ENCODE data around the gene DHRS12. TPM values are rescaled to one million over a fixed set of nuclear protein-coding genes. Genes with fewer than 3 reads are reported as not detected.
"Not testable (repeated sequence)": the region's sequence is repeated elsewhere in the genome, so short reads cannot be mapped to it uniquely, and the experiment has no call there.

Gene DHRS12
- total RNA-seq, 4 donors from 2014 or later: 7.6 to 11.8 (median 10.3) TPM

- intact Hi-C loops (cut with DNase I; ENCODE audit: low total_unique reads): no loop called here
- H3K4me3 ChIP-seq (ENCODE audit: low read depth, poor library complexity, severe bottlenecking): no peak overlapping the region
- 64 to 66% methylated on average over 2 of the region's 2 CpGs for WGBS, 2 donors
- TF ChIP-seq, protein P1, sequence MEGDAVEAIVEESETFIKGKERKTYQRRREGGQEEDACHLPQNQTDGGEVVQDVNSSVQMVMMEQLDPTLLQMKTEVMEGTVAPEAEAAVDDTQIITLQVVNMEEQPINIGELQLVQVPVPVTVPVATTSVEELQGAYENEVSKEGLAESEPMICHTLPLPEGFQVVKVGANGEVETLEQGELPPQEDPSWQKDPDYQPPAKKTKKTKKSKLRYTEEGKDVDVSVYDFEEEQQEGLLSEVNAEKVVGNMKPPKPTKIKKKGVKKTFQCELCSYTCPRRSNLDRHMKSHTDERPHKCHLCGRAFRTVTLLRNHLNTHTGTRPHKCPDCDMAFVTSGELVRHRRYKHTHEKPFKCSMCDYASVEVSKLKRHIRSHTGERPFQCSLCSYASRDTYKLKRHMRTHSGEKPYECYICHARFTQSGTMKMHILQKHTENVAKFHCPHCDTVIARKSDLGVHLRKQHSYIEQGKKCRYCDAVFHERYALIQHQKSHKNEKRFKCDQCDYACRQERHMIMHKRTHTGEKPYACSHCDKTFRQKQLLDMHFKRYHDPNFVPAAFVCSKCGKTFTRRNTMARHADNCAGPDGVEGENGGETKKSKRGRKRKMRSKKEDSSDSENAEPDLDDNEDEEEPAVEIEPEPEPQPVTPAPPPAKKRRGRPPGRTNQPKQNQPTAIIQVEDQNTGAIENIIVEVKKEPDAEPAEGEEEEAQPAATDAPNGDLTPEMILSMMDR (IDR thresholded peaks at IDR 0.05): no peak
- no peak for DNase-seq (ENCODE audit: low spot score in 2 of 2)
Measured at GRCh38 chr13:51825165-51825592, 21.2 kb upstream of the DHRS12 start.

DNA sequence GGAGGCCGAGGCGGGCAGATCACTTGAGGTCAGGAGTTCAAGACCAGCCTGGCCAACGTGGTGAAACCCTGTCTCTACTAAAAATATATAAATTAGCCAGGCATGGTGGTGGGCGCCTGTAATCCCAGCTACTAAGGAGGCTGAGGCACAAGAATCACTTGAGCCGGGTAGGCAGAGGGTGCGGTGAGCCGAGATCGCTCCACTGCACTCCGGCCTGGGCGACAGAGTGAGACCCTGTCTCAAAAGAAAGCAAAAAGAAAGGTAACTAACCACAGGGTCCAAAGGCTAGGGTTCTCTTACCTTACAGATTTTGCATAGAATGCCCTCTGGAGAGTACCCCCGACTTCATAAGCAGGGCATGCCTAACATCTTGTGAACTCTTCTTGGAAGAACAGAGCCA is 20.7 kb upstream of the DHRS12 start:
- H3K4me3 ChIP-seq (ENCODE audit: low read depth, poor library complexity, severe bottlenecking); intact Hi-C loops (cut with DNase I; ENCODE audit: low total_unique reads); DNase-seq (ENCODE audit: low spot score in 2 of 2): not testable (repeated sequence)
- WGBS, 2 donors: 86 to 87% methylated on average over 10 to 11 of the region's 11 CpGs

DNA sequence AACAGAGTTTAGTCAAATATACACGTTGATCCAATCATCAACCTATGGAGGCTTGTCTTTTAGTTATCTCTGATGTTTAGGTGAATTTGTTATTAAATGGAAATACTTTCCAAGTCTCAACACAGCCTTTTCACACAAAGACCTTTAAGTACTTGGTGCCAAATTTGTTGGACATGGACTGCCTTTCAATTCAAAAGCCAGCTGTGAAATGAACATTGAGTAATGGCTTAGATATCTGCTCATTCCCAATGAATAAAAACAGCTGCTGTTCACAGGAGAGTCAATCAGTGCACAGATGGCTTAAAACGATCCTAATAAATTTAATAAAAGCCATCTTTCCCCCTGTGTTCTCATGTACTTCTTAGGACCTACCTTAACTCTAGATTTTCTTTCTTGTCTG is 19.9 kb upstream of the DHRS12 start:
- H3K4me3 ChIP-seq (ENCODE audit: low read depth, poor library complexity, severe bottlenecking): no peak overlapping the region
- TF ChIP-seq, protein P1 (IDR thresholded peaks at IDR 0.05): no peak
- no peak for TF ChIP-seq POLR2A (IDR thresholded peaks at IDR 0.05)
- no peak for DNase-seq (ENCODE audit: low spot score in 2 of 2)
- WGBS, 2 donors: 49 to 52% methylated on average over 2 of the region's 2 CpGs
- intact Hi-C loops (cut with DNase I; ENCODE audit: low total_unique reads): no loop called here

GRCh38 chr13:51823359-51823758 is 19.4 kb upstream of the DHRS12 start:
- WGBS, 2 donors: 86 to 95% methylated on average over 2 of the region's 2 CpGs
- no peak overlapping the region for H3K4me3 ChIP-seq (ENCODE audit: low read depth, poor library complexity, severe bottlenecking)
- intact Hi-C loops (cut with DNase I; ENCODE audit: low total_unique reads): no loop called here
- DNase-seq (ENCODE audit: low spot score in 2 of 2): no peak
- TF ChIP-seq, protein P1 (IDR thresholded peaks at IDR 0.05): no peak
- no peak for TF ChIP-seq POLR2A (IDR thresholded peaks at IDR 0.05)

GRCh38 chr13:51822106-51822815 is 18.3 kb upstream of the DHRS12 start:
- no peak overlapping the region for H3K4me3 ChIP-seq (ENCODE audit: low read depth, poor library complexity, severe bottlenecking)
- intact Hi-C loops (cut with DNase I; ENCODE audit: low total_unique reads): no loop called here

GRCh38 chr13:51821606-51822005 is 17.6 kb upstream of the DHRS12 start:
- H3K4me3 ChIP-seq (ENCODE audit: low read depth, poor library complexity, severe bottlenecking): no peak overlapping the region
- no peak for DNase-seq (ENCODE audit: low spot score in 2 of 2)
- intact Hi-C loops (cut with DNase I; ENCODE audit: low total_unique reads): no loop called here
- no peak for TF ChIP-seq POLR2A (IDR thresholded peaks at IDR 0.05)
- TF ChIP-seq, protein P1 (IDR thresholded peaks at IDR 0.05): no peak
- 52 to 53% methylated on average over 2 of the region's 2 CpGs for WGBS, 2 donors

More at GRCh38 chr13:51822106-51822815, 18.3 kb upstream of the DHRS12 start:
- TF ChIP-seq POLR2A (IDR thresholded peaks at IDR 0.05): no peak
- TF ChIP-seq, protein P1 (IDR thresholded peaks at IDR 0.05): no peak
- 65 to 81% methylated on average over 13 of the region's 13 CpGs for WGBS, 2 donors
- no peak for DNase-seq (ENCODE audit: low spot score in 2 of 2)

All from lower leg skin (tissue), 4 donors.